ENCODE results near the gene ARL9. TPM values are rescaled to one million over a fixed set of nuclear protein-coding genes. Genes with fewer than 3 reads are reported as not detected.

The ARL9 gene
- total and polyA plus RNA-seq, 9 of the 15 experiments (the other 6 are each of a cell fraction or from before 2014, with no cell fraction given) = 0.10 to 0.15 (median 0.11) TPM; not detected in 6

GRCh38 chr4:56530269-56531148 is 24.9 kb downstream of the ARL9 start (continued):
- TF ChIP-seq ZNF639 (CRISPR knock-in tag; conservative IDR thresholded peaks at IDR 0.05 in 1 of 2, IDR thresholded peaks at IDR 0.05 in 1 of 2) (no peak), CBX1 (IDR thresholded peaks at IDR 0.05; ENCODE audit: low read depth) (no peak), SETDB1 (IDR thresholded peaks at IDR 0.05; ENCODE audit: low read length) (no peak), ZFPM2 (CRISPR knock-in tag; IDR thresholded peaks at IDR 0.05) (no peak), TSC22D4 (tag; IDR thresholded peaks at IDR 0.05) (no peak), MEIS2 (IDR thresholded peaks at IDR 0.05; ENCODE audit: partially characterized antibody) (no peak), KDM1A (IDR thresholded peaks at IDR 0.05) (no peak), ATF7 (IDR thresholded peaks at IDR 0.05) (no peak), CXXC5 (CRISPR knock-in tag; IDR thresholded peaks at IDR 0.05) (peak; percentile 60), MTF1 (CRISPR knock-in tag; IDR thresholded peaks at IDR 0.05; ENCODE audit: borderline replicate concordance) (no peak), TCF3 (CRISPR knock-in tag; IDR thresholded peaks at IDR 0.05) (no peak), ARID1B (IDR thresholded peaks at IDR 0.05) (no peak; the same call in 1 of the 2 replicates), ZNF212 (CRISPR knock-in tag; IDR thresholded peaks at IDR 0.05) (no peak), POLR2G (IDR thresholded peaks at IDR 0.05; ENCODE audit: low read depth, low read length) (peak; percentile 81), HOXB6 (CRISPR knock-in tag; IDR thresholded peaks at IDR 0.05; ENCODE audit: borderline replicate concordance) (no peak), HDGF (IDR thresholded peaks at IDR 0.05) (no peak), ATF1 (CRISPR knock-in tag; IDR thresholded peaks at IDR 0.05) (no peak), ATF1 (tag; IDR thresholded peaks at IDR 0.05) (no peak), POLR3A (IDR thresholded peaks at IDR 0.05; ENCODE audit: borderline replicate concordance, extremely low read depth, insufficient read depth, insufficient read length) (no peak)
- TF ChIP-seq, protein P1, sequence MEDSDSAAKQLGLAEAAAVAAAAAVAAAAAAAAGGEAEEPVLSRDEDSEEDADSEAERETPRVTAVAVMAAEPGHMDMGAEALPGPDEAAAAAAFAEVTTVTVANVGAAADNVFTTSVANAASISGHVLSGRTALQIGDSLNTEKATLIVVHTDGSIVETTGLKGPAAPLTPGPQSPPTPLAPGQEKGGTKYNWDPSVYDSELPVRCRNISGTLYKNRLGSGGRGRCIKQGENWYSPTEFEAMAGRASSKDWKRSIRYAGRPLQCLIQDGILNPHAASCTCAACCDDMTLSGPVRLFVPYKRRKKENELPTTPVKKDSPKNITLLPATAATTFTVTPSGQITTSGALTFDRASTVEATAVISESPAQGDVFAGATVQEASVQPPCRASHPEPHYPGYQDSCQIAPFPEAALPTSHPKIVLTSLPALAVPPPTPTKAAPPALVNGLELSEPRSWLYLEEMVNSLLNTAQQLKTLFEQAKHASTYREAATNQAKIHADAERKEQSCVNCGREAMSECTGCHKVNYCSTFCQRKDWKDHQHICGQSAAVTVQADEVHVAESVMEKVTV (CRISPR knock-in tag; IDR thresholded peaks at IDR 0.05) = no peak
- TF ChIP-seq, protein P2, sequence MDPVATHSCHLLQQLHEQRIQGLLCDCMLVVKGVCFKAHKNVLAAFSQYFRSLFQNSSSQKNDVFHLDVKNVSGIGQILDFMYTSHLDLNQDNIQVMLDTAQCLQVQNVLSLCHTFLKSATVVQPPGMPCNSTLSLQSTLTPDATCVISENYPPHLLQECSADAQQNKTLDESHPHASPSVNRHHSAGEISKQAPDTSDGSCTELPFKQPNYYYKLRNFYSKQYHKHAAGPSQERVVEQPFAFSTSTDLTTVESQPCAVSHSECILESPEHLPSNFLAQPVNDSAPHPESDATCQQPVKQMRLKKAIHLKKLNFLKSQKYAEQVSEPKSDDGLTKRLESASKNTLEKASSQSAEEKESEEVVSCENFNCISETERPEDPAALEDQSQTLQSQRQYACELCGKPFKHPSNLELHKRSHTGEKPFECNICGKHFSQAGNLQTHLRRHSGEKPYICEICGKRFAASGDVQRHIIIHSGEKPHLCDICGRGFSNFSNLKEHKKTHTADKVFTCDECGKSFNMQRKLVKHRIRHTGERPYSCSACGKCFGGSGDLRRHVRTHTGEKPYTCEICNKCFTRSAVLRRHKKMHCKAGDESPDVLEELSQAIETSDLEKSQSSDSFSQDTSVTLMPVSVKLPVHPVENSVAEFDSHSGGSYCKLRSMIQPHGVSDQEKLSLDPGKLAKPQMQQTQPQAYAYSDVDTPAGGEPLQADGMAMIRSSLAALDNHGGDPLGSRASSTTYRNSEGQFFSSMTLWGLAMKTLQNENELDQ (CRISPR knock-in tag; IDR thresholded peaks at IDR 0.05; ENCODE audit: borderline replicate concordance) = no peak
- TF ChIP-seq, protein P3, sequence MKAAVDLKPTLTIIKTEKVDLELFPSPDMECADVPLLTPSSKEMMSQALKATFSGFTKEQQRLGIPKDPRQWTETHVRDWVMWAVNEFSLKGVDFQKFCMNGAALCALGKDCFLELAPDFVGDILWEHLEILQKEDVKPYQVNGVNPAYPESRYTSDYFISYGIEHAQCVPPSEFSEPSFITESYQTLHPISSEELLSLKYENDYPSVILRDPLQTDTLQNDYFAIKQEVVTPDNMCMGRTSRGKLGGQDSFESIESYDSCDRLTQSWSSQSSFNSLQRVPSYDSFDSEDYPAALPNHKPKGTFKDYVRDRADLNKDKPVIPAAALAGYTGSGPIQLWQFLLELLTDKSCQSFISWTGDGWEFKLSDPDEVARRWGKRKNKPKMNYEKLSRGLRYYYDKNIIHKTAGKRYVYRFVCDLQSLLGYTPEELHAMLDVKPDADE (conservative IDR thresholded peaks at IDR 0.05; ENCODE audit: control insufficient read depth, low read depth, low read length) = 0 out of 2 replicates have a peak, but pooled peaks have one; percentile 31

All from K562 (cell line).